ENCODE data around the gene KRTAP10-1. TPM values are rescaled to one million over a fixed set of nuclear protein-coding genes. Genes with fewer than 3 reads are reported as not detected.

KRTAP10-1 gene
- total and polyA plus RNA-seq, 9 of the 15 experiments (the other 6 are each of a cell fraction or from before 2014, with no cell fraction given) = not detected

DNA sequence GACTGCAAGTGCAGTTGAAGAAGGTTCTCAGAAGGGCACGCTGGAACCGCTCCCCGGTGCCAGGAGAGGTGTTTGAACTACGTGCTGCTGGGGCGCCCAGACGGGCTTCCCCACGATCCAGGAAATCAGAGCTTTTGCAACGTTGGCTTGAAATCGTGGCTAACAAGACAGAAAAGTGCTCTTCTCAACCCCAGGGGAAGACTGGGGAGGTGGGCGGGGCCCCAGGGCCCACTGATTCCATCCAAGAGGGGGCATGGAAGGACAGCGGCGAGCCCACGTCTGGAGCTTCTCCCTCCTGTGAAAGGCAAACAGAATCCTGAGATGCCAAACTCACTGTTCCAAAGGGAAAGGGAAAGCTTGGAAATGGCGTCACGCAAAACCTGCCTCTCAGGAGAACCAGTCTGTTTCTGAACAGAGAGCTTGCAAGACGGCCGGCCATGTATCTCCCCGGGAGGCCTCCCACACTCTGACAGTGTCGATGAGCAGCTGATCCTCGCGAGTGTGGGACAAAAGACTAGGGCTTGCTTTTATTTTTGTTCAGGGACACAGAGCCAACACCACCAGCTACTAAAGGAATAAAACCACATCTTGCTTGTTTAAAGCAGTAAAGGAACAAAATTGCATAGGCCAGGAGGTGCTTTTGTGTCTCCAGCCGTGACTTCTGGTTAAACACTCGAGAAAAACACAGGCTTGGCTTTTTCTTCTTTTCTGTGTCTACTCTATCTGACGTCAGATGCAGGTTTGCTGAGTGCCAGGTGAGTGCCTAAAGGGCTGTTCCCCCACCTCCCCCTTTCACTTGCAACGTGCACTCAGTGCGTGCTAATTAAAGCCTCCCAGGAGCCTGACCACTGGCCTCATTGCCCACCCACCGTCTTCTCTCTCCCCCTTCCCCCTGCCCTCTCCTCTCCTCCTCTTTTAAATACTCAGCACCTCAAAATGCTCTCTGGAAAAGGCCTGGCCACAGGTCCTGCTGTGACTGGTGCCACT lies 43.1 kb downstream of the KRTAP10-1 start:
- no peak for FAIRE-seq
- BruUV-seq (replicated peaks) = no TSS peak
- POLR2A ChIA-PET = interaction anchor here (0.6 kb wide), 1 partner anchor 627 kb away, joined by 3 read pairs; no protein-coding TSS in a partner anchor

More for the DNA sequence above, 43.1 kb downstream of the KRTAP10-1 start:
- Histone ChIP-seq H2AFZ (ENCODE audit: low read depth, low read length) (no peak overlapping the region), H3K27ac (ENCODE audit: extremely low read depth, low read depth, low read length) (no peak overlapping the region), H3K4me3 (no peak overlapping the region), H3K9ac (ENCODE audit: insufficient read depth in 1 of 2, low read depth in 2 of 2, low read length in 2 of 2) (no peak overlapping the region), H3K4me1 (replicated peaks in 1 of 2; ENCODE audit: control insufficient read depth in 2 of 2, insufficient read depth in 2 of 2, low read length in 2 of 2) (peaks cover 0 to 12% of the 10 kb centered on the region in 2 experiments; a peak in 2 of 5 replicates), H3K27me3 (ENCODE audit: control insufficient read depth in 2 of 2, insufficient read depth in 2 of 2, low read length in 2 of 2) (peaks cover 78 to 88% of the 10 kb centered on the region in 2 experiments), H3K4me2 (ENCODE audit: insufficient read depth, low read length) (no peak overlapping the region), H3K79me2 (ENCODE audit: control insufficient read depth, insufficient read depth, low read length) (no peaks in the 10 kb centered on the region), H3K9me1 (ENCODE audit: control insufficient read depth, insufficient read depth, low read length) (no peaks in the 10 kb centered on the region), H3K9me3 (replicated peaks; ENCODE audit: control insufficient read depth, insufficient read depth, low read depth, low read length) (no peaks in the 10 kb centered on the region), H4K20me1 (replicated peaks; ENCODE audit: control insufficient read depth, insufficient read depth, low read length) (peaks cover 2% of the 10 kb centered on the region), H3K36me3 (ENCODE audit: control insufficient read depth, insufficient read depth, low read length) (no peaks in the 10 kb centered on the region)
- no peak for ATAC-seq
- no peak for TF ChIP-seq CREB1 (IDR thresholded peaks at IDR 0.05)
- no peak for TF ChIP-seq CREB1 (CRISPR knock-in tag; IDR thresholded peaks at IDR 0.05)
- TF ChIP-seq ZFP30 (CRISPR knock-in tag; IDR thresholded peaks at IDR 0.05; ENCODE audit: borderline replicate concordance) = no peak
- TF ChIP-seq ZKSCAN8 (CRISPR knock-in tag; IDR thresholded peaks at IDR 0.05) = no peak
- TF ChIP-seq ZNF253 (CRISPR knock-in tag; conservative IDR thresholded peaks at IDR 0.05) = no peak
- TF ChIP-seq PPARD (CRISPR knock-in tag; IDR thresholded peaks at IDR 0.05) = no peak
- no peak for TF ChIP-seq ARID2 (IDR thresholded peaks at IDR 0.05)
- TF ChIP-seq CHD4 (IDR thresholded peaks at IDR 0.05; ENCODE audit: insufficient read depth, insufficient replicate concordance, low read depth, low read length, poor library complexity, severe bottlenecking) = no peak
- WGBS (ENCODE audit: insufficient coverage, low coverage, missing lambda C conversion rate) = 2% methylated on average over 27 of the region's 27 CpGs
- in situ Hi-C loops (cut with MboI) = no loop called here
- intact Hi-C loops (cut with micrococcal nuclease) = no loop called here
- no peak for DNase-seq (ENCODE audit: extremely low read depth in 1 of 4, low spot score in 3 of 4)
- CTCF ChIA-PET (ENCODE audit: low intra/inter-chr PET ratio) = no interaction called here

All from K562 (cell line).